ENCODE measurements around the gene EGFR. TPM values are rescaled to one million over a fixed set of nuclear protein-coding genes. Genes with fewer than 3 reads are reported as not detected.

The EGFR gene
- total and polyA plus RNA-seq, 2 experiments from 2014 or later: 0.51 to 0.57 TPM

GRCh38 chr7:55211726-55212125 lies 192.9 kb downstream of the EGFR start:
- no peaks in the 10 kb centered on the region for H3K27me3 ChIP-seq
- H3K4me3 ChIP-seq: no peak overlapping the region
- no peak for TF ChIP-seq CTCF (IDR thresholded peaks at IDR 0.05; ENCODE audit: low read depth, low read length)
- DNase-seq (ENCODE audit: low read depth in 1 of 2, low spot score in 1 of 2): peak in 1 of 2 donors; percentile 62
- H3K27ac ChIP-seq: no peak overlapping the region
- no peaks in the 10 kb centered on the region for H3K36me3 ChIP-seq
- no peaks in the 10 kb centered on the region for H3K4me1 ChIP-seq (ENCODE audit: low read depth)
- H3K9me3 ChIP-seq (ENCODE audit: low read depth): no peaks in the 10 kb centered on the region

- no peak overlapping the region for H3K27ac ChIP-seq
- no peak overlapping the region for H3K4me3 ChIP-seq
- H3K36me3 ChIP-seq: no peaks in the 10 kb centered on the region
- H3K27me3 ChIP-seq: no peaks in the 10 kb centered on the region
- H3K9me3 ChIP-seq (ENCODE audit: low read depth): no peaks in the 10 kb centered on the region
- DNase-seq (ENCODE audit: low read depth in 1 of 2, low spot score in 1 of 2): no peak
- no peak for TF ChIP-seq CTCF (IDR thresholded peaks at IDR 0.05; ENCODE audit: low read depth, low read length)
- H3K4me1 ChIP-seq (ENCODE audit: low read depth): no peaks in the 10 kb centered on the region
Observed at GRCh38 chr7:55212176-55212575, 193.4 kb downstream of the EGFR start.

- no peaks in the 10 kb centered on the region for H3K4me1 ChIP-seq (ENCODE audit: low read depth)
- no peaks in the 10 kb centered on the region for H3K36me3 ChIP-seq
- DNase-seq (ENCODE audit: low read depth in 1 of 2, low spot score in 1 of 2): no peak
- no peaks in the 10 kb centered on the region for H3K9me3 ChIP-seq (ENCODE audit: low read depth)
- H3K27me3 ChIP-seq: no peaks in the 10 kb centered on the region
- no peak overlapping the region for H3K27ac ChIP-seq
- TF ChIP-seq CTCF (IDR thresholded peaks at IDR 0.05; ENCODE audit: low read depth, low read length): no peak
- no peak overlapping the region for H3K4me3 ChIP-seq
Observed at GRCh38 chr7:55212838-55213237, 194.0 kb downstream of the EGFR start.

GRCh38 chr7:55214707-55215106 lies 195.9 kb downstream of the EGFR start:
- Histone ChIP-seq H3K27ac (no peak overlapping the region), H3K4me3 (no peak overlapping the region), H3K4me1 (ENCODE audit: low read depth) (no peaks in the 10 kb centered on the region), H3K27me3 (no peaks in the 10 kb centered on the region), H3K36me3 (no peaks in the 10 kb centered on the region), H3K9me3 (ENCODE audit: low read depth) (no peaks in the 10 kb centered on the region)
- DNase-seq (ENCODE audit: low read depth in 1 of 2, low spot score in 1 of 2): no peak
- TF ChIP-seq CTCF (IDR thresholded peaks at IDR 0.05; ENCODE audit: low read depth, low read length): no peak

- Histone ChIP-seq H3K4me3 (no peak overlapping the region), H3K27ac (no peak overlapping the region), H3K36me3 (no peaks in the 10 kb centered on the region), H3K27me3 (no peaks in the 10 kb centered on the region), H3K9me3 (ENCODE audit: low read depth) (no peaks in the 10 kb centered on the region), H3K4me1 (ENCODE audit: low read depth) (no peaks in the 10 kb centered on the region)
- DNase-seq (ENCODE audit: low read depth in 1 of 2, low spot score in 1 of 2): no peak
- TF ChIP-seq CTCF (IDR thresholded peaks at IDR 0.05; ENCODE audit: low read depth, low read length): no peak
Observed at GRCh38 chr7:55223023-55223422, 204.2 kb downstream of the EGFR start.

GRCh38 chr7:55224111-55224510 lies 205.3 kb downstream of the EGFR start:
- TF ChIP-seq CTCF (IDR thresholded peaks at IDR 0.05; ENCODE audit: low read depth, low read length): no peak
- DNase-seq (ENCODE audit: low read depth in 1 of 2, low spot score in 1 of 2): no peak
- H3K36me3 ChIP-seq: no peaks in the 10 kb centered on the region
- H3K4me1 ChIP-seq (ENCODE audit: low read depth): no peaks in the 10 kb centered on the region
- no peaks in the 10 kb centered on the region for H3K9me3 ChIP-seq (ENCODE audit: low read depth)
- H3K4me3 ChIP-seq: no peak overlapping the region
- H3K27me3 ChIP-seq: no peaks in the 10 kb centered on the region
- no peak overlapping the region for H3K27ac ChIP-seq

Measured in cardiac muscle cell (in vitro differentiated cells and primary cell).